Osteoblast (primary cell): ENCODE results near the gene BICDL1. TPM values are rescaled to one million over a fixed set of nuclear protein-coding genes. Genes with fewer than 3 reads are reported as not detected.

ENCODE experiments used
- DNase-seq: peaks from one replicate; pipeline ENCODE4 v3.0.0; 2011; ENCODE audit warnings: low spot score, mixed read lengths; ENCODE audit not compliant: insufficient read length; ENCODE audit errors: missing footprints
- H2AFZ ChIP-seq: 2 replicates; pipeline ENCODE4 v1.6.0; 2011; ENCODE audit warnings: mild to moderate bottlenecking, low read length
- H3K27ac ChIP-seq: 2 replicates; pipeline ENCODE4 v1.5.1; 2011; ENCODE audit warnings: mild to moderate bottlenecking, low read depth, low read length, moderate library complexity
- H3K27me3 ChIP-seq: 2 replicates; pipeline ENCODE4 v1.6.0; 2012; ENCODE audit warnings: mild to moderate bottlenecking, control low read depth, inconsistent platforms, low read length, moderate library complexity; ENCODE audit not compliant: insufficient read depth
- H3K36me3 ChIP-seq: 2 replicates; pipeline ENCODE4 v1.5.1; 2011; ENCODE audit warnings: mild to moderate bottlenecking, low read length, control low read depth, moderate library complexity; ENCODE audit not compliant: insufficient read depth
- H3K4me1 ChIP-seq: 2 replicates; pipeline ENCODE4 v1.5.1; 2011; ENCODE audit warnings: mild to moderate bottlenecking, low read length, control low read depth, moderate library complexity; ENCODE audit not compliant: insufficient read depth
- H3K4me2 ChIP-seq: 2 replicates; pipeline ENCODE4 v1.6.0; 2011; ENCODE audit warnings: mild to moderate bottlenecking, low read length; ENCODE audit not compliant: insufficient read depth
- H3K4me3 ChIP-seq: fragments of 200-600 bp; sonication (generic); 3 replicates; pipeline ENCODE4 v1.5.1; 2012; ENCODE audit warnings: mild to moderate bottlenecking, low read length, inconsistent platforms; ENCODE audit not compliant: insufficient read depth
- H3K79me2 ChIP-seq: 2 replicates; pipeline ENCODE4 v1.6.0; 2012; ENCODE audit warnings: mild to moderate bottlenecking, low read length, control low read depth, inconsistent platforms; ENCODE audit not compliant: insufficient read depth
- H3K9me3 ChIP-seq: 2 replicates; pipeline ENCODE4 v1.5.1; 2011; ENCODE audit warnings: low read depth, low read length, control low read depth
- H4K20me1 ChIP-seq: 2 replicates; pipeline ENCODE4 v1.6.0; 2012; ENCODE audit warnings: mild to moderate bottlenecking, low read length, control low read depth; ENCODE audit not compliant: insufficient read depth
- total RNA-seq: library from RNA; depleted of rRNA; stranded (reverse); fragments of >200 nt; gene quantifications from 2 replicates; pipeline ENCODE4 v1.2.3, GENCODE V29; 2012
- TF ChIP-seq, protein P1 (sequence below): IDR thresholded peaks from 2 replicates; pipeline ENCODE4 v1.5.1; 2011; ENCODE audit warnings: mild to moderate bottlenecking, low read depth, low read length, moderate library complexity; ENCODE audit errors: extremely low read depth

The BICDL1 gene
- total RNA-seq, 1 donor: not detected

DNA sequence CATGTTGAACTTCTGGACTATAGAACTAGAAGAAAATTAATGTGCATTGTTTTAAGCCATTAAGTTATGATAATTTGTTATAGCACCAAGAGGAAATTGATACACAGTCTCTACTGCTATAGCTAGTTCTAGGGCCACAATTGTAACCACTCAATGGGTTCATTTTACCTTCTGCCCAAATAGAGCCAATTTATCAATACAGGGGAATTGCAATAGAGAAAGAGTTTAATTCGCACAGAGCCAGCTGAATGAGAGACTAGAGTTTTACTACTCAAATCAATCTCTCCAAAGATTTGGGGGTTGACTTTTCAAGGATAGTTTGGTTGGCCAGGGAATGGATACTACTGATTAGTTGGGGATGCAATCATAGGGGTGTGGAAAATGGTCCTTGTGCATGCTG lies 31.9 kb upstream of the BICDL1 start:
- no peaks in the 10 kb centered on the region for H4K20me1 ChIP-seq
- H3K27me3 ChIP-seq: no peaks in the 10 kb centered on the region
- DNase-seq: no peak
- H3K4me1 ChIP-seq: no peaks in the 10 kb centered on the region
- TF ChIP-seq, protein P1, sequence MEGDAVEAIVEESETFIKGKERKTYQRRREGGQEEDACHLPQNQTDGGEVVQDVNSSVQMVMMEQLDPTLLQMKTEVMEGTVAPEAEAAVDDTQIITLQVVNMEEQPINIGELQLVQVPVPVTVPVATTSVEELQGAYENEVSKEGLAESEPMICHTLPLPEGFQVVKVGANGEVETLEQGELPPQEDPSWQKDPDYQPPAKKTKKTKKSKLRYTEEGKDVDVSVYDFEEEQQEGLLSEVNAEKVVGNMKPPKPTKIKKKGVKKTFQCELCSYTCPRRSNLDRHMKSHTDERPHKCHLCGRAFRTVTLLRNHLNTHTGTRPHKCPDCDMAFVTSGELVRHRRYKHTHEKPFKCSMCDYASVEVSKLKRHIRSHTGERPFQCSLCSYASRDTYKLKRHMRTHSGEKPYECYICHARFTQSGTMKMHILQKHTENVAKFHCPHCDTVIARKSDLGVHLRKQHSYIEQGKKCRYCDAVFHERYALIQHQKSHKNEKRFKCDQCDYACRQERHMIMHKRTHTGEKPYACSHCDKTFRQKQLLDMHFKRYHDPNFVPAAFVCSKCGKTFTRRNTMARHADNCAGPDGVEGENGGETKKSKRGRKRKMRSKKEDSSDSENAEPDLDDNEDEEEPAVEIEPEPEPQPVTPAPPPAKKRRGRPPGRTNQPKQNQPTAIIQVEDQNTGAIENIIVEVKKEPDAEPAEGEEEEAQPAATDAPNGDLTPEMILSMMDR: no peak
- H3K4me2 ChIP-seq: no peak overlapping the region
- H3K4me3 ChIP-seq: no peak overlapping the region
- no peak overlapping the region for H3K27ac ChIP-seq
- H3K9me3 ChIP-seq: peaks cover 5% of the 10 kb centered on the region
- no peak overlapping the region for H2AFZ ChIP-seq
- H3K36me3 ChIP-seq: no peaks in the 10 kb centered on the region
- H3K79me2 ChIP-seq: no peaks in the 10 kb centered on the region

DNA sequence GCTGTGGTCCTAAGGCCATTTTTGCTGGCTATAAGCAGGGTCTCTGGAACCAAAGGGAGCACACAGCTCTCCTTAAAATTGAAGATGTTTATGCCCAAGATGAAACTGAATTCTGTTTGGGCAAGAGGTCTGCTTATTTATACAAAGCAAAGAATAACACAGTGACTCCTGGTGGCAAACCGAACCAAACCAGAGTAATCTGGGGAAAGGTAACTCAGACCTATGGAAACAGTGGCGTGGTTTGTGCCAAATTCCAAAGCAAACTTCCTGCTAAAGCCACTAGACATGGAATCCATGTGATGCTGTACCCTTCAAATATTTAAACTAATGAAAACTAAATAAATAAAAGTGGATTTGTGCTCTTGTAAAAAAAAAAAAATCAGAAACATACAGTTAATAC lies 29.6 kb upstream of the BICDL1 start:
- TF ChIP-seq, protein P1: no peak
- no peak overlapping the region for H2AFZ ChIP-seq
- H3K27me3 ChIP-seq: no peaks in the 10 kb centered on the region
- H3K79me2 ChIP-seq: no peaks in the 10 kb centered on the region
- no peaks in the 10 kb centered on the region for H3K36me3 ChIP-seq
- no peak overlapping the region for H3K4me3 ChIP-seq
- H4K20me1 ChIP-seq: no peaks in the 10 kb centered on the region
- H3K4me1 ChIP-seq: no peaks in the 10 kb centered on the region
- H3K9me3 ChIP-seq: peaks cover 5% of the 10 kb centered on the region
- no peak overlapping the region for H3K27ac ChIP-seq
- no peak for DNase-seq
- no peak overlapping the region for H3K4me2 ChIP-seq

DNA sequence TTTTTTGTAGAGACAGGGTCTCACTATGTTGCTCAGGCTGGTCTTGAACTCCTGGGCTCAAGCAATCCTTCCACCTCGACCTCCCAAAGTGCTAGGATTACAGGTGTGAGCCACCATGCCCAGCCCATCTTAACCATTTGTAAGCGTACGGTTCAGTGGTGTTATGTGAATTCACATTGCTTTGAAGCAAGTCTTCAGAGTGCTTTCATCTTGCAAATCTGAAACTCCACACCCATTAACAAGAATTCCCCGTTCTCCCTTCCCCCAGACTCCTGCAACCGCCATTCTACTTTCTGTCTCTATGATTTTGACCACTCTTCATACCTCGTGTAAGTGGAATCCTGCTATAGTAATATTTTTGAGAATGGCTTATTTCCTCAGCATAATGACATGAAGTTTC lies 24.9 kb upstream of the BICDL1 start:
- Histone ChIP-seq H4K20me1 (no peaks in the 10 kb centered on the region), H3K79me2 (no peaks in the 10 kb centered on the region), H3K9me3 (no peaks in the 10 kb centered on the region), H3K27ac (no peak overlapping the region), H2AFZ (no peak overlapping the region), H3K36me3 (no peaks in the 10 kb centered on the region), H3K4me2 (no peak overlapping the region), H3K27me3 (peaks cover 9% of the 10 kb centered on the region), H3K4me3 (no peak overlapping the region), H3K4me1 (no peaks in the 10 kb centered on the region)
- TF ChIP-seq, protein P1: no peak
- DNase-seq: no peak

DNA sequence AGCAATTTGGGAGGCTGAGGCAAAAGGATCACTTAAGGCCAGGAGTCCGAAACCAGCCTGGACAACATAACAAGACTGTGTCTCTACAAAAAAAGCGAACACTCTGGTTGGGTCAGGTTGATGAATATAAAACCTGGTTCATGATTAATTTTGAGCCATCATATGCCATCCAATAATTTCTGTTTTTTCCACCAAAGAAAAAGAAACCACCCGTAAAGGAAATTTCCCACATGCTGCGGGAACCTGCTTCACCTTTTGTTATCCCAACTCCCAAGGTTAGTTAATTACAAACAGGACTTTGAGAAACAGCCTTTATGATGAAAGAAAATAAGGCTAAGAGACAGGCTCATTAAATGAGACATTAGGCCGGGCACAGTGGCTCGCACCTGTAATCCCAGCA lies 24.1 kb upstream of the BICDL1 start:
- peaks cover 9% of the 10 kb centered on the region for H3K27me3 ChIP-seq
- TF ChIP-seq, protein P1: no peak
- no peaks in the 10 kb centered on the region for H3K79me2 ChIP-seq
- no peak overlapping the region for H3K4me3 ChIP-seq
- no peak overlapping the region for H3K27ac ChIP-seq
- H3K36me3 ChIP-seq: no peaks in the 10 kb centered on the region
- DNase-seq: no peak
- H3K4me1 ChIP-seq: no peaks in the 10 kb centered on the region
- H4K20me1 ChIP-seq: no peaks in the 10 kb centered on the region
- no peak overlapping the region for H2AFZ ChIP-seq
- no peaks in the 10 kb centered on the region for H3K9me3 ChIP-seq
- H3K4me2 ChIP-seq: no peak overlapping the region
